Measurements from ENCODE around the gene NNMT.

The NNMT gene

GRCh38 chr11:114272311-114272710 is 23.9 kb upstream of the NNMT start:
- no peaks in the 10 kb centered on the region for H3K79me2 ChIP-seq (ENCODE audit: control insufficient read depth, low read length)
- H3F3A ChIP-seq (ENCODE audit: control insufficient read depth, insufficient read depth): no peaks in the 10 kb centered on the region
- H4K20me1 ChIP-seq (ENCODE audit: control insufficient read depth, insufficient read depth, low read depth, low read length): no peaks in the 10 kb centered on the region
- H3K36me3 ChIP-seq (ENCODE audit: control insufficient read depth, low read length): no peaks in the 10 kb centered on the region
- H3K27me3 ChIP-seq (ENCODE audit: control insufficient read depth, low read length): peaks cover 17% of the 10 kb centered on the region; the same call in 1 of the 2 replicates
- H3K4me2 ChIP-seq (ENCODE audit: low read length): no peak overlapping the region
- no peak overlapping the region for H3K4me3 ChIP-seq (ENCODE audit: low read length)
- no peak overlapping the region for H3K27ac ChIP-seq (ENCODE audit: low read depth, low read length)
- no peaks in the 10 kb centered on the region for H3K9me2 ChIP-seq (replicated peaks; ENCODE audit: control insufficient read depth, low read length)
- H3K9me3 ChIP-seq (ENCODE audit: control insufficient read depth, insufficient read depth, low read length): no peaks in the 10 kb centered on the region
- H3K4me1 ChIP-seq (ENCODE audit: control insufficient read depth, low read length): no peaks in the 10 kb centered on the region
- no peak for TF ChIP-seq EZH2phosphoT487 (IDR thresholded peaks at IDR 0.05; ENCODE audit: borderline replicate concordance, low read length)
- TF ChIP-seq CTCF (IDR thresholded peaks at IDR 0.05; ENCODE audit: low read depth, low read length, poor library complexity, severe bottlenecking): no peak

GRCh38 chr11:114273071-114273470 is 23.1 kb upstream of the NNMT start:
- no peak overlapping the region for H3K4me3 ChIP-seq (ENCODE audit: low read length)
- TF ChIP-seq EZH2phosphoT487 (IDR thresholded peaks at IDR 0.05; ENCODE audit: borderline replicate concordance, low read length) (no peak), CTCF (IDR thresholded peaks at IDR 0.05; ENCODE audit: low read depth, low read length, poor library complexity, severe bottlenecking) (no peak)
- no peak overlapping the region for H3K27ac ChIP-seq (ENCODE audit: low read depth, low read length)
- no peaks in the 10 kb centered on the region for H3K9me2 ChIP-seq (replicated peaks; ENCODE audit: control insufficient read depth, low read length)
- no peak overlapping the region for H3K4me2 ChIP-seq (ENCODE audit: low read length)
- H3K27me3 ChIP-seq (ENCODE audit: control insufficient read depth, low read length): peaks cover 17% of the 10 kb centered on the region; the same call in 1 of the 2 replicates
- no peaks in the 10 kb centered on the region for H3K36me3 ChIP-seq (ENCODE audit: control insufficient read depth, low read length)
- no peaks in the 10 kb centered on the region for H3K9me3 ChIP-seq (ENCODE audit: control insufficient read depth, insufficient read depth, low read length)
- no peaks in the 10 kb centered on the region for H3F3A ChIP-seq (ENCODE audit: control insufficient read depth, insufficient read depth)
- no peaks in the 10 kb centered on the region for H3K4me1 ChIP-seq (ENCODE audit: control insufficient read depth, low read length)
- no peaks in the 10 kb centered on the region for H4K20me1 ChIP-seq (ENCODE audit: control insufficient read depth, insufficient read depth, low read depth, low read length)
- H3K79me2 ChIP-seq (ENCODE audit: control insufficient read depth, low read length): no peaks in the 10 kb centered on the region

- no peaks in the 10 kb centered on the region for H3K9me3 ChIP-seq (ENCODE audit: control insufficient read depth, insufficient read depth, low read length)
These were observed 22.1 kb upstream of the NNMT start for GRCh38 chr11:114273890-114274635.

More at GRCh38 chr11:114273890-114274635, 22.1 kb upstream of the NNMT start:
- TF ChIP-seq EZH2phosphoT487 (IDR thresholded peaks at IDR 0.05; ENCODE audit: borderline replicate concordance, low read length) (no peak), CTCF (IDR thresholded peaks at IDR 0.05; ENCODE audit: low read depth, low read length, poor library complexity, severe bottlenecking) (no peak)
- no peaks in the 10 kb centered on the region for H3F3A ChIP-seq (ENCODE audit: control insufficient read depth, insufficient read depth)
- H3K4me3 ChIP-seq (ENCODE audit: low read length): no peak overlapping the region
- no peaks in the 10 kb centered on the region for H4K20me1 ChIP-seq (ENCODE audit: control insufficient read depth, insufficient read depth, low read depth, low read length)
- no peaks in the 10 kb centered on the region for H3K79me2 ChIP-seq (ENCODE audit: control insufficient read depth, low read length)
- H3K4me2 ChIP-seq (ENCODE audit: low read length): no peak overlapping the region
- H3K4me1 ChIP-seq (ENCODE audit: control insufficient read depth, low read length): no peaks in the 10 kb centered on the region
- H3K9me2 ChIP-seq (replicated peaks; ENCODE audit: control insufficient read depth, low read length): no peaks in the 10 kb centered on the region
- H3K36me3 ChIP-seq (ENCODE audit: control insufficient read depth, low read length): no peaks in the 10 kb centered on the region
- H3K27ac ChIP-seq (ENCODE audit: low read depth, low read length): no peak overlapping the region
- H3K27me3 ChIP-seq (ENCODE audit: control insufficient read depth, low read length): peaks cover 17% of the 10 kb centered on the region; the same call in 1 of the 2 replicates
